PC-3 (cell line): ENCODE results near the gene PXDC1. TPM values are rescaled to one million over a fixed set of nuclear protein-coding genes. Genes with fewer than 3 reads are reported as not detected.
"Not testable (repeated sequence)": the region's sequence is repeated elsewhere in the genome, so short reads cannot be mapped to it uniquely, and the experiment has no call there.

Source experiments
- ATAC-seq: fragments of 200-7000 bp; cut with Tn5 transposase; 2 replicates; pipeline ENCODE4 v1.9.1; 2020; ENCODE audit warnings: mild to moderate bottlenecking, moderate library complexity
- BruUV-seq: library from RNA; stranded (reverse); fragments of 400-500 nt; replicated peaks from 2 replicates; lab custom pipeline; 2021; lab: Mats Ljungman, UMichigan
- CTCF ChIA-PET: fragments of 300-600 bp; sonication (Branson Sonifier 250); formaldehyde crosslinking; loops from one replicate; lab custom pipeline; 2022; ENCODE audit warnings: antibody characterized with exemption; lab: Charles Lee
- POLR2A ChIA-PET: fragments of 300-600 bp; sonication (Branson Sonifier 250); formaldehyde crosslinking; loops from one replicate; lab custom pipeline; 2022; ENCODE audit warnings: antibody characterized with exemption; ENCODE audit not compliant: unreplicated experiment; lab: Charles Lee
- DNase-seq: peaks from one replicate; pipeline ENCODE4 v3.0.0-alpha.2; 2015
- H2AFZ ChIP-seq: fragments of 300-600 bp; sonication (generic); 2 replicates; pipeline ENCODE4 v1.6.0; 2016; ENCODE audit warnings: antibody characterized with exemption, low read length
- H3F3A ChIP-seq: fragments of 300-600 bp; sonication (generic); one replicate; pipeline ENCODE4 v1.6.0; 2017; ENCODE audit warnings: antibody characterized with exemption, low read length, control low read depth, mild to moderate bottlenecking; ENCODE audit not compliant: unreplicated experiment
- H3K27ac ChIP-seq: fragments of 300-600 bp; sonication (generic); 2 replicates; pipeline ENCODE4 v1.5.1; 2016; ENCODE audit warnings: mild to moderate bottlenecking, low read length
- H3K27me3 ChIP-seq: fragments of 300-600 bp; sonication (generic); 2 replicates; pipeline ENCODE4 v1.6.1; 2016; ENCODE audit warnings: low read length, mixed read lengths
- H3K36me3 ChIP-seq: fragments of 300-600 bp; sonication (generic); 2 replicates; pipeline ENCODE4 v1.6.1; 2016; ENCODE audit warnings: low read depth, mixed run types, low read length, mixed read lengths
- H3K4me1 ChIP-seq: fragments of 300-600 bp; sonication (generic); 2 replicates; pipeline ENCODE4 v1.5.1; 2016; ENCODE audit warnings: low read length; ENCODE audit not compliant: insufficient read depth
- H3K4me2 ChIP-seq: fragments of 300-600 bp; sonication (generic); 2 replicates; pipeline ENCODE4 v1.6.0; 2016; ENCODE audit warnings: low read length
- H3K4me3 ChIP-seq: fragments of 300-600 bp; sonication (generic); 2 replicates; pipeline ENCODE4 v1.5.1; 2016; ENCODE audit warnings: mild to moderate bottlenecking, low read length, mixed read lengths
- H3K79me2 ChIP-seq: fragments of 300-600 bp; sonication (generic); 2 replicates; pipeline ENCODE4 v1.6.1; 2017; ENCODE audit warnings: low read length, mixed read lengths
- H3K9ac ChIP-seq: fragments of 300-600 bp; sonication (generic); 2 replicates; pipeline ENCODE4 v1.6.0; 2016; ENCODE audit warnings: mild to moderate bottlenecking, low read length
- H3K9me2 ChIP-seq: fragments of 300-600 bp; sonication (generic); replicated peaks from 2 replicates; pipeline ENCODE4 v1.6.1; 2016; ENCODE audit warnings: mixed run types, low read length, mixed read lengths
- H3K9me3 ChIP-seq: fragments of 300-600 bp; sonication (generic); 2 replicates; pipeline ENCODE4 v1.6.1; 2016; ENCODE audit warnings: low read length, mixed read lengths
- H4K20me1 ChIP-seq: fragments of 300-600 bp; sonication (generic); 2 replicates; pipeline ENCODE4 v1.6.1; 2016; ENCODE audit warnings: low read length, mixed read lengths
- EZH2 ChIP-seq: fragments of 300-600 bp; sonication (generic); IDR thresholded peaks from one replicate; pipeline ENCODE4 v1.6.1; 2017; ENCODE audit warnings: antibody characterized with exemption, mild to moderate bottlenecking, low read length; ENCODE audit not compliant: unreplicated experiment
- EZH2phosphoT487 ChIP-seq: fragments of 300-600 bp; sonication (generic); IDR thresholded peaks from 2 replicates; pipeline ENCODE4 v1.6.1; 2018; ENCODE audit warnings: mild to moderate bottlenecking, antibody characterized with exemption, low read length, borderline replicate concordance
- intact Hi-C: fragments of 100-400 bp; cut with micrococcal nuclease; formaldehyde crosslinking; loops from 2 replicates; pipeline ENCODE4 v1.9.0; 2023
- total RNA-seq: library from RNA; depleted of rRNA; stranded (reverse); fragments of >200 nt; gene quantifications from 2 replicates; pipeline ENCODE4 v1.2.3, GENCODE V29; 2014
- TF ChIP-seq, protein P1 (sequence below): fragments of 300-600 bp; sonication (generic); conservative IDR thresholded peaks from 2 replicates; pipeline ENCODE4 v1.5.1; 2017; ENCODE audit warnings: antibody characterized with exemption, low read depth, mild to moderate bottlenecking, low read length

PXDC1 gene
- total RNA-seq, 1 experiment from 2014 or later, result 46.2 TPM

DNA sequence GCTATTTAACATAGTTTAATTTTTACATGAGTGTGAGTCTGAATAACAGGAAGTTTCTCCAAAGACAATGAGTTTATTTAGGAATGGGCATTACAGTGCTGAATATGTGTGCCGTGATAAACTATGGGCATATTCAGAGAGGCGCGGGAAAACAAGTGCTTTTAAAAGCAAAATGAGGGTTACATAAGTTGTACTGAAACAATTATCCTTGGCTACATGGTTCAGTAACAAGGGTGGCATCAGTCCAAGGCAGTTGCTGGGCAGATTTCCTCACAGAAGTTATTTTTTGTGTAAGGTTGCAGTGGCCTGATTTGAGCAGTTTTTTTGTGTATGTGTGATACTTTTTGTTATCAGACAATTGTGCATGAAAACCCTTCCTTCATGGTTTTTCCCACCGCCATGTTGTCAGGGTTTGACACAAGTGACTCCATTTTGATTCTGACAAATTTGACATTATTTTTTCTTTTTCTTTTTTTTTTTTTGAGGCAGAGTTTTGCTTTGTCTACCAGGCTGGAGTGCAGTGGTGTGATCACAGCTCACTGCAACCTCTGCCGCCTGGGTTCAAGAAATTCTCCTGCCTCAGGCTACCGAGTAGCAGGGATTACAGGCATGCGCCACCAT is 22.3 kb upstream of the PXDC1 start:
- Histone ChIP-seq H3K27me3 (no peaks in the 10 kb centered on the region), H3K27ac (no peak overlapping the region), H3F3A (no peaks in the 10 kb centered on the region), H3K4me2 (no peak overlapping the region), H3K9me3 (no peaks in the 10 kb centered on the region), H4K20me1 (no peaks in the 10 kb centered on the region), H3K4me1 (peaks cover 4% of the 10 kb centered on the region; the same call in 1 of the 2 replicates), H3K79me2 (no peaks in the 10 kb centered on the region), H3K36me3 (no peaks in the 10 kb centered on the region), H2AFZ (no peak overlapping the region), H3K4me3 (no peak overlapping the region), H3K9ac (no peak overlapping the region), H3K9me2 (no peaks in the 10 kb centered on the region)
- no TSS peak for BruUV-seq
- ATAC-seq (no peak), DNase-seq (no peak)
- POLR2A ChIA-PET, result no interaction called here
- CTCF ChIA-PET, result no interaction called here
- no peak for TF ChIP-seq EZH2phosphoT487
- no peak for TF ChIP-seq EZH2
- TF ChIP-seq, protein P1, sequence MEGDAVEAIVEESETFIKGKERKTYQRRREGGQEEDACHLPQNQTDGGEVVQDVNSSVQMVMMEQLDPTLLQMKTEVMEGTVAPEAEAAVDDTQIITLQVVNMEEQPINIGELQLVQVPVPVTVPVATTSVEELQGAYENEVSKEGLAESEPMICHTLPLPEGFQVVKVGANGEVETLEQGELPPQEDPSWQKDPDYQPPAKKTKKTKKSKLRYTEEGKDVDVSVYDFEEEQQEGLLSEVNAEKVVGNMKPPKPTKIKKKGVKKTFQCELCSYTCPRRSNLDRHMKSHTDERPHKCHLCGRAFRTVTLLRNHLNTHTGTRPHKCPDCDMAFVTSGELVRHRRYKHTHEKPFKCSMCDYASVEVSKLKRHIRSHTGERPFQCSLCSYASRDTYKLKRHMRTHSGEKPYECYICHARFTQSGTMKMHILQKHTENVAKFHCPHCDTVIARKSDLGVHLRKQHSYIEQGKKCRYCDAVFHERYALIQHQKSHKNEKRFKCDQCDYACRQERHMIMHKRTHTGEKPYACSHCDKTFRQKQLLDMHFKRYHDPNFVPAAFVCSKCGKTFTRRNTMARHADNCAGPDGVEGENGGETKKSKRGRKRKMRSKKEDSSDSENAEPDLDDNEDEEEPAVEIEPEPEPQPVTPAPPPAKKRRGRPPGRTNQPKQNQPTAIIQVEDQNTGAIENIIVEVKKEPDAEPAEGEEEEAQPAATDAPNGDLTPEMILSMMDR, result no peak
- intact Hi-C loops, result no loop called here

DNA sequence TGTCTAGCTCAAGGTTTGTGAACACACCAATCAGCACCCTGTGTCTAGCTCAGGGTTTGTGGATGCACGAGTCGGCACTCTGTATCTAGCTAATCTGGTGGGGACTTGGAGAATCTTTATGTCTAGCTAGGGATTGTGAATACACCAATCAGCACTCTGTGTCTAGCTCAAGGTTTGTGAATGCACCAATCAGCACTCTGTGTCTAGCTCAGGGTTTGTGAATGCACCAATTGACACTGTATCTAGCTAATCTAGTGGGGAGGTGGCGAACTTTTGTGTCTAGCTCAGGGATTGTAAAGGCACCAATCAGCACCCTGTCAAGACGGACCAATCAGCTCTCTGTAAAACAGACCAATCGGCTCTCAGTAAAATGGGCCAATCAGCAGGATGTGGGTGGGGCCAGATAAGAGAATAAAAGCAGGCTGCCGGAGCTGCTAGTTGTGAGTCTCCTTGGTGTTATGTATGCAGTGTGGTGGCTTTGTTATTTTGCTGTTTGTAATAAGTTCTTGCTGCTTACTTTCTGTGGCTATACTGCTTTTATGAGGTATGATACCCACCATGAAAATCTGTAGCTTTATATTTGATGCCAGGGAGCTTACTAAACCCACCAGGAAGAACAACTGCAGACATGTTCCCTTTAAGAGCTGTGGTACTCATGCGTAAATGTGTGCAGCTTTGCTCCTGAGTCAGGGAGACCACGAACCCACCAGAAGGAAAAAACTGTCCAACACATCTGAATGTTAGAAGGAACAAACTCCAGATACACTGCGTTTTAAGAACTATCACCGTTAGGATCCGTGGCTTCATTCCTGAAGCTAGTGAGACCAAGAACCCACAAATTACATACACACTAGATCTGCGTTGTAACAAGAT is 20.9 kb upstream of the PXDC1 start:
- POLR2A ChIA-PET, BruUV-seq, H3K36me3 ChIP-seq: not testable (repeated sequence)

DNA sequence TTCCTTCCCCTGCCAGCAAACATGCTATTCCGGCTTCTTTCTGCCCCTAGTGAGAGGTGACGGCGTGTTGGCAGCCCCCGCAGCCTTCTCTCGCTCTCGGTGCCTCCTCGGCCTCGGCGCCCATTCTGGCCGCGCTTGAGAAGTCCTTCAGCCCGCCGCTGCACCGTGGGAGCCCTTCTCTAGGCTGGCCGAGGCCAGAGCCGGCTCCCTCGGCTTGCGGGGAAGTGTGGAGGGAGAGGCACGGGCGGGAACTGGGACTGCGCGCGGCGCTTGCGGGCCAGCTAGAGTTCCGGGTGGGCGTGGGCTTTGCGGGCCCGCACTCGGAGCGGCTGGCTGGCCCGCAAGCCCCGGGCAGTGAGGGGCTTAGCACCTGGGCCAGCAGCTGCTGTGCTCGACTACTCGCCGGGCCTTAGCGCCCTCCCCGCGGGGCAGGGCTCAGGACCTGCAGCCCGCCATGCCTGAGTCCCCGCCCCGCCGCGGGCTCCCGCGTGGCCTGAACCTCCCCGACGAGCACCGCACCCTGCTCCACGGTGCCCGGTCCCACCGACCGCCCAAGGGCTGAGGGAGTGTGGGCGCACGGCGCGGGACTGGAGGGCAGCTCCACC is 20.0 kb upstream of the PXDC1 start:
- ChIA-PET CTCF (no interaction called here), POLR2A (no interaction called here)
- peaks cover 4% of the 10 kb centered on the region; the same call in 1 of the 2 replicates for H3K4me1 ChIP-seq
- intact Hi-C loops, result no loop called here
- ATAC-seq, result no peak
- H3K9me2 ChIP-seq, result no peaks in the 10 kb centered on the region
- H3F3A ChIP-seq, result no peaks in the 10 kb centered on the region
- H3K4me2 ChIP-seq, result no peak overlapping the region
- DNase-seq, result no peak
- BruUV-seq, result no TSS peak
- TF ChIP-seq EZH2phosphoT487 (no peak), EZH2 (no peak)
- TF ChIP-seq, protein P1, result no peak
- H3K4me3 ChIP-seq, result no peak overlapping the region
- H3K27ac ChIP-seq, result no peak overlapping the region
- H3K79me2 ChIP-seq, result no peaks in the 10 kb centered on the region
- H3K36me3 ChIP-seq, result no peaks in the 10 kb centered on the region
- no peak overlapping the region for H2AFZ ChIP-seq
- no peaks in the 10 kb centered on the region for H4K20me1 ChIP-seq
- H3K9ac ChIP-seq, result no peak overlapping the region
- H3K9me3 ChIP-seq, result no peaks in the 10 kb centered on the region
- no peaks in the 10 kb centered on the region for H3K27me3 ChIP-seq

More for the DNA sequence above, 20.9 kb upstream of the PXDC1 start:
- H3F3A ChIP-seq, H3K27me3 ChIP-seq, H3K9ac ChIP-seq, intact Hi-C loops, H3K4me1 ChIP-seq, H3K9me3 ChIP-seq, DNase-seq, ATAC-seq, H4K20me1 ChIP-seq, CTCF ChIA-PET, H3K4me2 ChIP-seq, H2AFZ ChIP-seq, H3K79me2 ChIP-seq, H3K9me2 ChIP-seq, H3K27ac ChIP-seq, H3K4me3 ChIP-seq: not testable (repeated sequence)
